ENCODE data around the gene CBL.

The CBL gene

GRCh38 chr11:119334174-119334930, 128.2 kb downstream of the CBL start, which contains the start of gene RNF26:
Gene RNF26 (plus strand): TSS chr11:119334527. CDS start chr11:119335123, 596 bp downstream.
- peak; percentile 96 for DNase-seq (ENCODE audit: low spot score)

- DNase-seq (ENCODE audit: low spot score), result no peak
Measured at GRCh38 chr11:119335091-119335654, 129.0 kb downstream of the CBL start.

GRCh38 chr11:119335655-119336543, 129.8 kb downstream of the CBL start:
- DNase-seq (ENCODE audit: low spot score), result no peak

GRCh38 chr11:119336744-119337469, 130.8 kb downstream of the CBL start:
- no peak for DNase-seq (ENCODE audit: low spot score)

- DNase-seq (ENCODE audit: low spot score), result no peak
Measured at GRCh38 chr11:119337581-119338317, 131.6 kb downstream of the CBL start.

- peak; percentile 78 for DNase-seq (ENCODE audit: low spot score)
Measured at GRCh38 chr11:119338318-119338890, 132.3 kb downstream of the CBL start.

GRCh38 chr11:119338965-119339588, 132.9 kb downstream of the CBL start:
- no peak for DNase-seq (ENCODE audit: low spot score)

- peak; percentile 31 for DNase-seq (ENCODE audit: low spot score)
Measured at GRCh38 chr11:119339589-119340334, 133.6 kb downstream of the CBL start.

GRCh38 chr11:119340335-119341221, 134.4 kb downstream of the CBL start, which contains the start of gene C1QTNF5:
Gene C1QTNF5 (minus strand): TSS chr11:119340883. CDS start chr11:119340397, 486 bp downstream.
- no peak for DNase-seq (ENCODE audit: low spot score)

GRCh38 chr11:119341222-119342022, 135.3 kb downstream of the CBL start:
- no peak for DNase-seq (ENCODE audit: low spot score)

GRCh38 chr11:119342023-119342300, 135.8 kb downstream of the CBL start:
- no peak for DNase-seq (ENCODE audit: low spot score)

- no peak for DNase-seq (ENCODE audit: low spot score)
Measured at GRCh38 chr11:119342362-119343130, 136.4 kb downstream of the CBL start.

GRCh38 chr11:119343726-119344125, 137.6 kb downstream of the CBL start:
- DNase-seq (ENCODE audit: low spot score), result no peak

- DNase-seq (ENCODE audit: low spot score), result no peak
Measured at GRCh38 chr11:119344291-119345010, 138.3 kb downstream of the CBL start.

GRCh38 chr11:119345685-119346084, 139.5 kb downstream of the CBL start:
- no peak for DNase-seq (ENCODE audit: low spot score)

GRCh38 chr11:119346605-119347004, 140.5 kb downstream of the CBL start, which contains the start of gene MFRP:
Gene MFRP (minus strand): TSS chr11:119346705. CDS start chr11:119346513, 192 bp downstream.
- DNase-seq (ENCODE audit: low spot score), result no peak

Data from hematopoietic multipotent progenitor cell treated with erythropoietin and hydrocortisone succinate and interleukin-3 and kit ligand, for 15 days (in vitro differentiated cells).